ENCODE measurements around the gene KCND3. TPM values are rescaled to one million over a fixed set of nuclear protein-coding genes. Genes with fewer than 3 reads are reported as not detected.

Gene KCND3
- total and polyA plus RNA-seq, 4 donors = 1.0 to 27.1 (median 6.1) TPM

DNA sequence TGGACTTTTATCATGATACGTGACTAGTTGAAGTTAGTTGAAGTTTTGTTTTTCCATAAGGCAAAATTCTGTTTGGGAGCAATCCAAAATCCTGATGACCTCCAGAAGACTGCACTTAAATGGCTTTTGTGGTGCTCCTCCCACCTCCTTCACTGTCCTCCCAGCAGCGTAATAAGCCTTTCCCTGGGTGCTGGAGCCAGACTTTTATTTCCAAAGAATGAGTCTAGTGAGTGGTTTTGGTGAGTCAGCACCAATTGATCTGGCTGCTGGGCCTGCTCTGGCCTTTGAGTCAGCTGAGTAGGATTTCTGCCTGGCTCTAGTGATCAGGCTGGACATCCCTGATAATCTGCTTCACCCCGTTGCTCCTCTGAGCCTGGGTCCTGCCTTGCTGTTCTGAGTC is 21.7 kb upstream of the KCND3 start:
- no peaks in the 10 kb centered on the region for H3K4me1 ChIP-seq (ENCODE audit: control insufficient read depth in 4 of 4, insufficient read depth in 4 of 4, low read length in 3 of 4)
- no peak for TF ChIP-seq HNF4A (conservative IDR thresholded peaks at IDR 0.05)
- TF ChIP-seq, protein P1, sequence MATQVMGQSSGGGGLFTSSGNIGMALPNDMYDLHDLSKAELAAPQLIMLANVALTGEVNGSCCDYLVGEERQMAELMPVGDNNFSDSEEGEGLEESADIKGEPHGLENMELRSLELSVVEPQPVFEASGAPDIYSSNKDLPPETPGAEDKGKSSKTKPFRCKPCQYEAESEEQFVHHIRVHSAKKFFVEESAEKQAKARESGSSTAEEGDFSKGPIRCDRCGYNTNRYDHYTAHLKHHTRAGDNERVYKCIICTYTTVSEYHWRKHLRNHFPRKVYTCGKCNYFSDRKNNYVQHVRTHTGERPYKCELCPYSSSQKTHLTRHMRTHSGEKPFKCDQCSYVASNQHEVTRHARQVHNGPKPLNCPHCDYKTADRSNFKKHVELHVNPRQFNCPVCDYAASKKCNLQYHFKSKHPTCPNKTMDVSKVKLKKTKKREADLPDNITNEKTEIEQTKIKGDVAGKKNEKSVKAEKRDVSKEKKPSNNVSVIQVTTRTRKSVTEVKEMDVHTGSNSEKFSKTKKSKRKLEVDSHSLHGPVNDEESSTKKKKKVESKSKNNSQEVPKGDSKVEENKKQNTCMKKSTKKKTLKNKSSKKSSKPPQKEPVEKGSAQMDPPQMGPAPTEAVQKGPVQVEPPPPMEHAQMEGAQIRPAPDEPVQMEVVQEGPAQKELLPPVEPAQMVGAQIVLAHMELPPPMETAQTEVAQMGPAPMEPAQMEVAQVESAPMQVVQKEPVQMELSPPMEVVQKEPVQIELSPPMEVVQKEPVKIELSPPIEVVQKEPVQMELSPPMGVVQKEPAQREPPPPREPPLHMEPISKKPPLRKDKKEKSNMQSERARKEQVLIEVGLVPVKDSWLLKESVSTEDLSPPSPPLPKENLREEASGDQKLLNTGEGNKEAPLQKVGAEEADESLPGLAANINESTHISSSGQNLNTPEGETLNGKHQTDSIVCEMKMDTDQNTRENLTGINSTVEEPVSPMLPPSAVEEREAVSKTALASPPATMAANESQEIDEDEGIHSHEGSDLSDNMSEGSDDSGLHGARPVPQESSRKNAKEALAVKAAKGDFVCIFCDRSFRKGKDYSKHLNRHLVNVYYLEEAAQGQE (IDR thresholded peaks at IDR 0.05) = no peak
- TF ChIP-seq, protein P2, sequence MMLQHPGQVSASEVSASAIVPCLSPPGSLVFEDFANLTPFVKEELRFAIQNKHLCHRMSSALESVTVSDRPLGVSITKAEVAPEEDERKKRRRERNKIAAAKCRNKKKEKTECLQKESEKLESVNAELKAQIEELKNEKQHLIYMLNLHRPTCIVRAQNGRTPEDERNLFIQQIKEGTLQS (IDR thresholded peaks at IDR 0.05) = no peak
- no peak for TF ChIP-seq FOXA2 (IDR thresholded peaks at IDR 0.05)
- no peak for TF ChIP-seq YY1 (IDR thresholded peaks at IDR 0.05)
- TF ChIP-seq, protein P3, sequence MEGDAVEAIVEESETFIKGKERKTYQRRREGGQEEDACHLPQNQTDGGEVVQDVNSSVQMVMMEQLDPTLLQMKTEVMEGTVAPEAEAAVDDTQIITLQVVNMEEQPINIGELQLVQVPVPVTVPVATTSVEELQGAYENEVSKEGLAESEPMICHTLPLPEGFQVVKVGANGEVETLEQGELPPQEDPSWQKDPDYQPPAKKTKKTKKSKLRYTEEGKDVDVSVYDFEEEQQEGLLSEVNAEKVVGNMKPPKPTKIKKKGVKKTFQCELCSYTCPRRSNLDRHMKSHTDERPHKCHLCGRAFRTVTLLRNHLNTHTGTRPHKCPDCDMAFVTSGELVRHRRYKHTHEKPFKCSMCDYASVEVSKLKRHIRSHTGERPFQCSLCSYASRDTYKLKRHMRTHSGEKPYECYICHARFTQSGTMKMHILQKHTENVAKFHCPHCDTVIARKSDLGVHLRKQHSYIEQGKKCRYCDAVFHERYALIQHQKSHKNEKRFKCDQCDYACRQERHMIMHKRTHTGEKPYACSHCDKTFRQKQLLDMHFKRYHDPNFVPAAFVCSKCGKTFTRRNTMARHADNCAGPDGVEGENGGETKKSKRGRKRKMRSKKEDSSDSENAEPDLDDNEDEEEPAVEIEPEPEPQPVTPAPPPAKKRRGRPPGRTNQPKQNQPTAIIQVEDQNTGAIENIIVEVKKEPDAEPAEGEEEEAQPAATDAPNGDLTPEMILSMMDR (IDR thresholded peaks at IDR 0.05; ENCODE audit: low read depth, low read length, missing input control) = no peak
- no peak for TF ChIP-seq TAF1 (conservative IDR thresholded peaks at IDR 0.05)
- TF ChIP-seq GABPA (IDR thresholded peaks at IDR 0.05 in 1 of 2, conservative IDR thresholded peaks at IDR 0.05 in 1 of 2) = no peak
- TF ChIP-seq HNF4G (IDR thresholded peaks at IDR 0.05) = no peak
- TF ChIP-seq, protein P4, sequence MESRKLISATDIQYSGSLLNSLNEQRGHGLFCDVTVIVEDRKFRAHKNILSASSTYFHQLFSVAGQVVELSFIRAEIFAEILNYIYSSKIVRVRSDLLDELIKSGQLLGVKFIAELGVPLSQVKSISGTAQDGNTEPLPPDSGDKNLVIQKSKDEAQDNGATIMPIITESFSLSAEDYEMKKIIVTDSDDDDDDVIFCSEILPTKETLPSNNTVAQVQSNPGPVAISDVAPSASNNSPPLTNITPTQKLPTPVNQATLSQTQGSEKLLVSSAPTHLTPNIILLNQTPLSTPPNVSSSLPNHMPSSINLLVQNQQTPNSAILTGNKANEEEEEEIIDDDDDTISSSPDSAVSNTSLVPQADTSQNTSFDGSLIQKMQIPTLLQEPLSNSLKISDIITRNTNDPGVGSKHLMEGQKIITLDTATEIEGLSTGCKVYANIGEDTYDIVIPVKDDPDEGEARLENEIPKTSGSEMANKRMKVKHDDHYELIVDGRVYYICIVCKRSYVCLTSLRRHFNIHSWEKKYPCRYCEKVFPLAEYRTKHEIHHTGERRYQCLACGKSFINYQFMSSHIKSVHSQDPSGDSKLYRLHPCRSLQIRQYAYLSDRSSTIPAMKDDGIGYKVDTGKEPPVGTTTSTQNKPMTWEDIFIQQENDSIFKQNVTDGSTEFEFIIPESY (IDR thresholded peaks at IDR 0.05) = no peak
- no peak for TF ChIP-seq NR2F2 (IDR thresholded peaks at IDR 0.05)
- TF ChIP-seq FOXA1 (IDR thresholded peaks at IDR 0.05) = no peak
- no peak for TF ChIP-seq RAD21 (IDR thresholded peaks at IDR 0.05)
- TF ChIP-seq SP1 (IDR thresholded peaks at IDR 0.05) = no peak
- TF ChIP-seq, protein P5, sequence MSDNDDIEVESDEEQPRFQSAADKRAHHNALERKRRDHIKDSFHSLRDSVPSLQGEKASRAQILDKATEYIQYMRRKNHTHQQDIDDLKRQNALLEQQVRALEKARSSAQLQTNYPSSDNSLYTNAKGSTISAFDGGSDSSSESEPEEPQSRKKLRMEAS (IDR thresholded peaks at IDR 0.05) = no peak
- no peak for TF ChIP-seq RXRA (IDR thresholded peaks at IDR 0.05)
- H3K27me3 ChIP-seq (ENCODE audit: control insufficient read depth in 4 of 4, insufficient read depth in 4 of 4, low read length in 3 of 4) = no peaks in the 10 kb centered on the region
- no peak for DNase-seq (ENCODE audit: low spot score)
- no peak overlapping the region for H3K9ac ChIP-seq (ENCODE audit: low read depth in 1 of 2, low read length in 2 of 2)
- no peak overlapping the region for H3K4me3 ChIP-seq (ENCODE audit: low read depth in 1 of 3, low read length in 3 of 3)
- no peak overlapping the region for H3K27ac ChIP-seq (ENCODE audit: low read depth in 1 of 2, low read length in 2 of 2)
- WGBS = 70% methylated on average over 3 of the region's 3 CpGs
- H3K36me3 ChIP-seq (ENCODE audit: control insufficient read depth in 4 of 4, insufficient read depth in 3 of 4, low read depth in 1 of 4, low read length in 3 of 4) = no peaks in the 10 kb centered on the region
- no peaks in the 10 kb centered on the region for H3K9me3 ChIP-seq (ENCODE audit: control insufficient read depth in 4 of 4, low read length in 3 of 4)

DNA sequence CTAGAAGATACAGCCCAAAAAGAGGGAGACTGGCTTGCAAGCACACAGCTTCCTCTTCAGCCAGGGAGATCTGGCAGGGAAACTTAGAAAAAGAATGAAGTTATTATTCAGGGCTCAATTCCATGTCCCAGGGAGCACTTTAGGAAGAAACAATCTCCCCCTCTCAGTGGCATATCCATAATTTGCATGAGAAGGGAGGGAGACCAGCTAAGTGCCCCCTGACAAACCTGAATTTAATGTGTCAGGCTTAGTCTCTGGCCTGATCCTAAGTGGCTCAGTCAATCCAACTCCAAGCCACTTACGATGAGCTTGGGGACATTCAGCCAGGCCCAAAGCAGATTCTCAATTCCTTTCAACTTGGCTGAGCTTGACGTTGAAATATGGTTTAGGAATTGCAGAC is 17.7 kb upstream of the KCND3 start:
- no peak overlapping the region for H3K27ac ChIP-seq (ENCODE audit: low read depth in 1 of 2, low read length in 2 of 2)
- H3K9ac ChIP-seq (ENCODE audit: low read depth in 1 of 2, low read length in 2 of 2) = no peak overlapping the region
- no peaks in the 10 kb centered on the region for H3K9me3 ChIP-seq (ENCODE audit: control insufficient read depth in 4 of 4, low read length in 3 of 4)
- H3K27me3 ChIP-seq (ENCODE audit: control insufficient read depth in 4 of 4, insufficient read depth in 4 of 4, low read length in 3 of 4) = no peaks in the 10 kb centered on the region
- DNase-seq (ENCODE audit: low spot score) = no peak
- H3K36me3 ChIP-seq (ENCODE audit: control insufficient read depth in 4 of 4, insufficient read depth in 3 of 4, low read depth in 1 of 4, low read length in 3 of 4) = no peaks in the 10 kb centered on the region
- H3K4me1 ChIP-seq (ENCODE audit: control insufficient read depth in 4 of 4, insufficient read depth in 4 of 4, low read length in 3 of 4) = no peaks in the 10 kb centered on the region
- H3K4me3 ChIP-seq (ENCODE audit: low read depth in 1 of 3, low read length in 3 of 3) = no peak overlapping the region
- 78% methylated on average over 2 of the region's 2 CpGs for WGBS
- no peak for TF ChIP-seq HNF4A (conservative IDR thresholded peaks at IDR 0.05)
- TF ChIP-seq, protein P2 (IDR thresholded peaks at IDR 0.05) = no peak
- no peak for TF ChIP-seq SP1 (IDR thresholded peaks at IDR 0.05)
- TF ChIP-seq GABPA (IDR thresholded peaks at IDR 0.05 in 1 of 2, conservative IDR thresholded peaks at IDR 0.05 in 1 of 2) = no peak
- TF ChIP-seq RXRA (IDR thresholded peaks at IDR 0.05) = no peak
- TF ChIP-seq FOXA2 (IDR thresholded peaks at IDR 0.05) = no peak
- TF ChIP-seq RAD21 (IDR thresholded peaks at IDR 0.05) = no peak
- TF ChIP-seq, protein P1 (IDR thresholded peaks at IDR 0.05) = no peak
- no peak for TF ChIP-seq TAF1 (conservative IDR thresholded peaks at IDR 0.05)
- no peak for TF ChIP-seq NR2F2 (IDR thresholded peaks at IDR 0.05)
- TF ChIP-seq, protein P4 (IDR thresholded peaks at IDR 0.05) = no peak
- TF ChIP-seq EGR1 (IDR thresholded peaks at IDR 0.05; ENCODE audit: low read depth in 2 of 2) = no peak
- no peak for TF ChIP-seq YY1 (IDR thresholded peaks at IDR 0.05)
- TF ChIP-seq JUND (IDR thresholded peaks at IDR 0.05) = no peak
